ENCODE results near the gene RNF186.

The RNF186 gene

GRCh38 chr1:19794583-19794982 is 20.5 kb downstream of the RNF186 start:
- TF ChIP-seq FOXP2 (optimal IDR thresholded peaks at IDR 0.05; ENCODE audit: borderline replicate concordance, extremely low read depth, extremely low read length, insufficient read depth) (no peak), SIN3A (IDR thresholded peaks at IDR 0.05; ENCODE audit: borderline replicate concordance, insufficient read depth, low read length) (no peak), REST (IDR thresholded peaks at IDR 0.05; ENCODE audit: insufficient read depth in 1 of 2, low read depth in 2 of 2, low read length in 2 of 2) (no peak), TAF1 (IDR thresholded peaks at IDR 0.05; ENCODE audit: borderline replicate concordance, insufficient read depth, low read length) (no peak), POLR2AphosphoS5 (IDR thresholded peaks at IDR 0.05; ENCODE audit: low read depth, low read length) (no peak)

- TF ChIP-seq FOXP2 (optimal IDR thresholded peaks at IDR 0.05; ENCODE audit: borderline replicate concordance, extremely low read depth, extremely low read length, insufficient read depth) (no peak), TAF1 (IDR thresholded peaks at IDR 0.05; ENCODE audit: borderline replicate concordance, insufficient read depth, low read length) (no peak), REST (IDR thresholded peaks at IDR 0.05; ENCODE audit: insufficient read depth in 1 of 2, low read depth in 2 of 2, low read length in 2 of 2) (no peak), POLR2AphosphoS5 (IDR thresholded peaks at IDR 0.05; ENCODE audit: low read depth, low read length) (no peak), SIN3A (IDR thresholded peaks at IDR 0.05; ENCODE audit: borderline replicate concordance, insufficient read depth, low read length) (no peak)
Measured at GRCh38 chr1:19793360-19794046, 21.6 kb downstream of the RNF186 start.

- TF ChIP-seq SIN3A (IDR thresholded peaks at IDR 0.05; ENCODE audit: borderline replicate concordance, insufficient read depth, low read length) (no peak), TAF1 (IDR thresholded peaks at IDR 0.05; ENCODE audit: borderline replicate concordance, insufficient read depth, low read length) (no peak), FOXP2 (optimal IDR thresholded peaks at IDR 0.05; ENCODE audit: borderline replicate concordance, extremely low read depth, extremely low read length, insufficient read depth) (no peak), POLR2AphosphoS5 (IDR thresholded peaks at IDR 0.05; ENCODE audit: low read depth, low read length) (no peak), REST (IDR thresholded peaks at IDR 0.05; ENCODE audit: insufficient read depth in 1 of 2, low read depth in 2 of 2, low read length in 2 of 2) (no peak)
Measured at GRCh38 chr1:19792237-19793002, 22.7 kb downstream of the RNF186 start.

- no peak for TF ChIP-seq SIN3A (IDR thresholded peaks at IDR 0.05; ENCODE audit: borderline replicate concordance, insufficient read depth, low read length)
- TF ChIP-seq TAF1 (IDR thresholded peaks at IDR 0.05; ENCODE audit: borderline replicate concordance, insufficient read depth, low read length): no peak
- no peak for TF ChIP-seq FOXP2 (optimal IDR thresholded peaks at IDR 0.05; ENCODE audit: borderline replicate concordance, extremely low read depth, extremely low read length, insufficient read depth)
- no peak for TF ChIP-seq POLR2AphosphoS5 (IDR thresholded peaks at IDR 0.05; ENCODE audit: low read depth, low read length)
- no peak for TF ChIP-seq REST (IDR thresholded peaks at IDR 0.05; ENCODE audit: insufficient read depth in 1 of 2, low read depth in 2 of 2, low read length in 2 of 2)
Measured at GRCh38 chr1:19786988-19787423, 28.1 kb downstream of the RNF186 start.
